Omental fat pad (tissue), 4 donors: ENCODE data around the gene MYO3A. TPM values are rescaled to one million over a fixed set of nuclear protein-coding genes. Genes with fewer than 3 reads are reported as not detected.
"Not testable (repeated sequence)": the region's sequence is repeated elsewhere in the genome, so short reads cannot be mapped to it uniquely, and the experiment has no call there.

Experiments used
- ATAC-seq: fragments of 150-250 bp; one replicate; pipeline ENCODE4 v1.9.1; 2016; ENCODE audit warnings: mild to moderate bottlenecking, moderate library complexity; ENCODE audit not compliant: low FRiP score
- DNase-seq: peaks from one replicate; pipeline ENCODE4 v3.0.0-alpha.2; 2019; ENCODE audit warnings: low spot score
- CTCF ChIP-seq, 3 donors: fragments of 450-650 bp; IDR thresholded peaks; one replicate each; pipeline ENCODE4 v1.5.1; 2016 to 2017; ENCODE audit warnings: antibody characterized with exemption in 3 of 3, mild to moderate bottlenecking in 3 of 3, moderate library complexity in 2 of 3
- total RNA-seq, 4 donors: library from RNA; depleted of rRNA; stranded (reverse); fragments of >200 nt; gene quantifications; one replicate each; pipeline ENCODE4 v1.1.0, GENCODE V29; 2016

The MYO3A gene
- total RNA-seq, 4 donors from 2014 or later: 0.32 to 1.6 (median 0.50) TPM; not detected in 1

- ATAC-seq (no peak), DNase-seq (no peak)
- TF ChIP-seq CTCF (IDR thresholded peaks at IDR 0.05): no peak
Observed at GRCh38 chr10:25974897-25975459, 40.9 kb downstream of the MYO3A start.

- DNase-seq (no peak), ATAC-seq (no peak)
- no peak for TF ChIP-seq CTCF (IDR thresholded peaks at IDR 0.05)
Observed at GRCh38 chr10:25978771-25979170, 44.7 kb downstream of the MYO3A start.

- no peak for TF ChIP-seq CTCF (IDR thresholded peaks at IDR 0.05)
- DNase-seq: no peak
- no peak for ATAC-seq
Observed at GRCh38 chr10:25982107-25982506, 48.1 kb downstream of the MYO3A start.

GRCh38 chr10:25988583-25988982 is 54.6 kb downstream of the MYO3A start:
- ATAC-seq: no peak
- DNase-seq: no peak
- TF ChIP-seq CTCF (IDR thresholded peaks at IDR 0.05): no peak

GRCh38 chr10:25989951-25990350 is 55.9 kb downstream of the MYO3A start:
- no peak for DNase-seq
- ATAC-seq: no peak

GRCh38 chr10:25999295-25999981 is 65.4 kb downstream of the MYO3A start:
- no peak for TF ChIP-seq CTCF (IDR thresholded peaks at IDR 0.05)
- no peak for DNase-seq
- no peak for ATAC-seq

More at GRCh38 chr10:25989951-25990350, 55.9 kb downstream of the MYO3A start:
- no peak for TF ChIP-seq CTCF (IDR thresholded peaks at IDR 0.05)

- no peak for DNase-seq
- no peak for ATAC-seq
- TF ChIP-seq CTCF (IDR thresholded peaks at IDR 0.05): no peak
Observed at GRCh38 chr10:26000971-26001370, 66.9 kb downstream of the MYO3A start.

GRCh38 chr10:26002466-26002865 is 68.4 kb downstream of the MYO3A start:
- not testable (repeated sequence) for ATAC-seq, DNase-seq
